HepG2 (cell line): Measurements from ENCODE around the gene TPST2. TPM values are rescaled to one million over a fixed set of nuclear protein-coding genes. Genes with fewer than 3 reads are reported as not detected.

Experiments used
- ATF7 ChIP-seq, 2 experiments: fragments of 450-650 bp in 1 of 2; sonication (generic) in 1 of 2; formaldehyde crosslinking in 1 of 2; IDR thresholded peaks; 2 replicates each; pipeline versions ENCODE4 v1.4.0 to v1.6.1; 2016 to 2020; ENCODE audit warnings: antibody characterized with exemption in 1 of 2, mild to moderate bottlenecking in 1 of 2, missing genetic modification reagents in 1 of 2
- BCLAF1 ChIP-seq: fragments of 450-650 bp; IDR thresholded peaks from 2 replicates; pipeline ENCODE4 v1.6.1; 2017; ENCODE audit warnings: mild to moderate bottlenecking
- HBP1 ChIP-seq: IDR thresholded peaks from 2 replicates; pipeline ENCODE4 v1.6.1; 2016; ENCODE audit warnings: low read depth, control low read depth
- HMG20B ChIP-seq: conservative IDR thresholded peaks from 2 replicates; pipeline ENCODE4 v1.6.1; 2016; ENCODE audit warnings: missing genetic modification reagents, missing compliant biosample characterization
- MXD1 ChIP-seq: sonication (generic); formaldehyde crosslinking; IDR thresholded peaks from 2 replicates; pipeline ENCODE4 v1.4.0; 2020; ENCODE audit warnings: mild to moderate bottlenecking, missing genetic modification reagents
- NCOR1 ChIP-seq: fragments of 200-600 bp; sonication (generic); IDR thresholded peaks from 2 replicates; pipeline ENCODE4 v1.7.0; 2017; ENCODE audit warnings: antibody characterized with exemption, low read length, borderline replicate concordance
- PRPF4 ChIP-seq: fragments of 200-400 bp; formaldehyde crosslinking; IDR thresholded peaks from 2 replicates; pipeline ENCODE4 v1.6.1; 2016; ENCODE audit warnings: low read length, low read depth; ENCODE audit not compliant: poor library complexity, severe bottlenecking
- RARG ChIP-seq: sonication (generic); formaldehyde crosslinking; IDR thresholded peaks from 2 replicates; pipeline ENCODE4 v1.4.0; 2020; ENCODE audit warnings: low read depth, mild to moderate bottlenecking, missing genetic modification reagents
- SNAI1 ChIP-seq: sonication (generic); formaldehyde crosslinking; IDR thresholded peaks from 2 replicates; pipeline ENCODE4 v1.5.0; 2020; ENCODE audit warnings: mild to moderate bottlenecking, missing genetic modification reagents, borderline replicate concordance
- TEAD3 ChIP-seq: optimal IDR thresholded peaks from 2 replicates; pipeline ENCODE3; 2016; ENCODE audit warnings: borderline replicate concordance
- ZBTB26 ChIP-seq: IDR thresholded peaks from 2 replicates; pipeline ENCODE4 v1.6.1; 2016; ENCODE audit warnings: missing compliant biosample characterization, missing genetic modification reagents, borderline replicate concordance
- ZFP36L2 ChIP-seq: sonication (generic); formaldehyde crosslinking; IDR thresholded peaks from 2 replicates; pipeline ENCODE4 v1.4.0; 2020; ENCODE audit warnings: missing genetic modification reagents
- ZNF431 ChIP-seq: sonication (generic); formaldehyde crosslinking; IDR thresholded peaks from 2 replicates; pipeline ENCODE4 v1.9.0; 2022; ENCODE audit warnings: missing genetic modification reagents, low read depth, mild to moderate bottlenecking, borderline replicate concordance
- ZNF460 ChIP-seq: sonication (generic); formaldehyde crosslinking; IDR thresholded peaks from 2 replicates; pipeline ENCODE4 v1.5.1; 2020; ENCODE audit warnings: missing genetic modification reagents, mild to moderate bottlenecking, borderline replicate concordance
- ZNF510 ChIP-seq: sonication (generic); formaldehyde crosslinking; IDR thresholded peaks from 2 replicates; pipeline ENCODE4 v1.4.0; 2020; ENCODE audit warnings: low read depth, mild to moderate bottlenecking, missing genetic modification reagents
- ZNF691 ChIP-seq: sonication (generic); formaldehyde crosslinking; IDR thresholded peaks from 2 replicates; pipeline ENCODE4 v1.4.0; 2020; ENCODE audit warnings: missing genetic modification reagents, low read depth, mild to moderate bottlenecking, borderline replicate concordance
- ZNF782 ChIP-seq: sonication (generic); formaldehyde crosslinking; IDR thresholded peaks from 2 replicates; pipeline ENCODE4 v1.4.0; 2020; ENCODE audit warnings: missing genetic modification reagents, mild to moderate bottlenecking, borderline replicate concordance
- ZUFSP ChIP-seq: sonication (generic); formaldehyde crosslinking; IDR thresholded peaks from 2 replicates; pipeline ENCODE4 v1.9.0; 2021; ENCODE audit warnings: missing genetic modification reagents, mild to moderate bottlenecking, borderline replicate concordance
- polyA plus RNA-seq, 8 experiments: library from polyadenylated mRNA; depleted of rRNA in 3 of 8; stranded (reverse) in 7 of 8; unstranded in 1 of 8; fragments of >200 nt; fragmentation: Illumina TruSeq in 4 of 8; extraction: Trizol in 4 of 8; gene quantifications; 2 replicates each; pipeline versions ENCODE4 v1.2.1 to v1.2.3, GENCODE V29; 2011 to 2016; ENCODE audit warnings: low read depth in 4 of 8, missing spikeins in 1 of 8, mixed read lengths in 1 of 8; ENCODE audit not compliant: insufficient read depth in 1 of 8
- total RNA-seq, 5 experiments: library from RNA; depleted of rRNA; stranded (reverse); fragments of >200 nt; fragmentation: Illumina TruSeq; extraction: Trizol; gene quantifications; 2 replicates each; pipeline ENCODE4 v1.2.3, GENCODE V29; 2016; ENCODE audit warnings: low read depth in 1 of 5

TPST2 gene
- total and polyA plus RNA-seq, 2 of the 13 experiments (the other 11 are each of a cell fraction or from before 2014, with no cell fraction given): 15.2 to 23.8 TPM

GRCh38 chr22:26483439-26484359 lies 106.2 kb downstream of the TPST2 start, which contains the start of the genes HPS4 and SRRD (continued):
- TF ChIP-seq HBP1 (CRISPR knock-in tag): peak; percentile 48; the same call in 1 of the 2 replicates
- TF ChIP-seq NCOR1: 0 out of 2 replicates have a peak, but pooled peaks have one; percentile 28
- no peak for TF ChIP-seq PRPF4
- TF ChIP-seq ZNF510 (CRISPR knock-in tag): no peak
- no peak for TF ChIP-seq RARG (CRISPR knock-in tag)
- TF ChIP-seq ZNF691 (CRISPR knock-in tag): peak; percentile 29; the same call in 1 of the 2 replicates
- peak; percentile 81 for TF ChIP-seq TEAD3 (CRISPR knock-in tag)
- TF ChIP-seq ATF7 (IDR thresholded peaks at IDR 0.05): peak; percentile 55
- TF ChIP-seq ATF7 (CRISPR knock-in tag; IDR thresholded peaks at IDR 0.05): peak; percentile 62; the same call in 1 of the 2 replicates
- TF ChIP-seq ZUFSP (CRISPR knock-in tag): no peak
- no peak for TF ChIP-seq SNAI1 (CRISPR knock-in tag)
- peak; percentile 85 for TF ChIP-seq ZBTB26 (CRISPR knock-in tag)
- TF ChIP-seq HMG20B (CRISPR knock-in tag): no peak
- no peak for TF ChIP-seq BCLAF1
- peak; percentile 64; the same call in 1 of the 2 replicates for TF ChIP-seq MXD1 (CRISPR knock-in tag)
- 0 out of 2 replicates have a peak, but pooled peaks have one; percentile 17 for TF ChIP-seq ZNF431 (CRISPR knock-in tag)
- TF ChIP-seq ZNF782 (CRISPR knock-in tag): peak; percentile 53; the same call in 1 of the 2 replicates
- TF ChIP-seq ZFP36L2 (CRISPR knock-in tag): peak; percentile 82; the same call in 1 of the 2 replicates
- TF ChIP-seq ZNF460 (CRISPR knock-in tag): no peak
